T-cell (primary cell): ENCODE data around the gene CWC25. TPM values are rescaled to one million over a fixed set of nuclear protein-coding genes. Genes with fewer than 3 reads are reported as not detected.
A peak's percentile ranks its signal among the peaks of the same experiment; 100 is the strongest.

Experiments used
- ATAC-seq, 4 experiments: fragments of 200-7000 bp in 3 of 4; fragments of 150-1000 bp in 1 of 4; cut with Tn5 transposase; replicated peaks in 1 of 4; 1 replicate in 3 of 4; 2 replicates in 1 of 4; pipeline ENCODE4 v1.10.0; 2021; ENCODE audit warnings: moderate library complexity in 3 of 4, mild to moderate bottlenecking in 2 of 4, moderate number of reproducible peaks in 1 of 4
- CTCF ChIA-PET, 2 donors: fragments of 300-600 bp; sonication (Branson Sonifier 250); formaldehyde crosslinking; loops; one replicate each; lab custom pipeline; 2022; ENCODE audit warnings: antibody characterized with exemption in 2 of 2; lab: Charles Lee
- POLR2A ChIA-PET, 2 donors: fragments of 300-600 bp; sonication (Branson Sonifier 250); formaldehyde crosslinking; loops; one replicate each; lab custom pipeline; 2022; ENCODE audit warnings: antibody characterized with exemption in 2 of 2; lab: Charles Lee
- DNase-seq, 35 experiments: peaks; one replicate each; pipeline versions ENCODE4 v3.0.0 to v3.0.0-alpha.2; 2013 to 2023
- H3K27ac ChIP-seq: one replicate; pipeline ENCODE4 v1.5.1; 2013; ENCODE audit warnings: low read length
- H3K27me3 ChIP-seq, 2 experiments: replicated peaks in 1 of 2; 1 replicate in 1 of 2; 2 replicates in 1 of 2; pipeline versions ENCODE4 v1.6.1 to v1.7.0; 2013; ENCODE audit warnings: low read length in 1 of 2, mixed read lengths in 1 of 2; ENCODE audit not compliant: control insufficient read depth in 2 of 2, insufficient read depth in 2 of 2; ENCODE audit errors: extremely low read depth in 1 of 2
- H3K36me3 ChIP-seq, 2 donors: 1 replicate in 1 of 2; 2 replicates in 1 of 2; pipeline versions ENCODE4 v1.6.1 to v1.7.0; 2013; ENCODE audit warnings: low read length in 1 of 2; ENCODE audit not compliant: control insufficient read depth in 2 of 2, insufficient read depth in 1 of 2; ENCODE audit errors: extremely low read depth in 1 of 2
- H3K4me1 ChIP-seq, 2 experiments: 1 replicate in 1 of 2; 2 replicates in 1 of 2; pipeline versions ENCODE4 v1.6.1 to v1.7.0; 2013; ENCODE audit warnings: low read length in 2 of 2, mixed read lengths in 1 of 2; ENCODE audit not compliant: insufficient read depth in 2 of 2, control insufficient read depth in 1 of 2; ENCODE audit errors: extremely low read depth in 1 of 2
- H3K4me3 ChIP-seq, 2 donors: 1 replicate in 1 of 2; 2 replicates in 1 of 2; pipeline versions ENCODE4 v1.5.1 to v1.7.0; 2013; ENCODE audit warnings: mild to moderate bottlenecking in 2 of 2, low read length in 1 of 2, moderate library complexity in 1 of 2; ENCODE audit not compliant: control insufficient read depth in 1 of 2; ENCODE audit errors: extremely low read depth in 1 of 2
- H3K9me3 ChIP-seq: 2 replicates; pipeline ENCODE4 v1.7.0; 2013
- H3K27ac Mint-ChIP-seq, 2 donors: one replicate each; pipeline ENCODE4 v1.8.0; 2020 to 2021; ENCODE audit warnings: mild to moderate bottlenecking in 2 of 2, mixed read lengths in 2 of 2
- H3K27me3 Mint-ChIP-seq, 2 donors: one replicate each; pipeline ENCODE4 v1.8.0; 2021 to 2022; ENCODE audit warnings: mixed read lengths in 2 of 2
- H3K36me3 Mint-ChIP-seq: one replicate; pipeline ENCODE4 v1.8.0; 2021; ENCODE audit warnings: mixed read lengths
- H3K4me1 Mint-ChIP-seq, 3 donors: one replicate each; pipeline ENCODE4 v1.8.0; 2020 to 2022; ENCODE audit warnings: mixed read lengths in 3 of 3, mild to moderate bottlenecking in 1 of 3
- H3K4me3 Mint-ChIP-seq, 3 donors: one replicate each; pipeline ENCODE4 v1.8.0; 2020 to 2022; ENCODE audit warnings: mild to moderate bottlenecking in 3 of 3, mixed read lengths in 3 of 3, moderate library complexity in 3 of 3
- H3K9me3 Mint-ChIP-seq, 3 donors: one replicate each; pipeline ENCODE4 v1.8.0; 2020 to 2022; ENCODE audit warnings: mixed read lengths in 3 of 3
- WGBS: methylation state at CpG from one replicate; pipeline ENCODE4 v1.1.5; 2013; ENCODE audit warnings: missing lambda C conversion rate; ENCODE audit not compliant: insufficient coverage; 5-methylcytosine and 5-hydroxymethylcytosine counted together
- total RNA-seq, 35 experiments: library from RNA in 6 of 35; stranded (reverse) in 6 of 35; fragments of 120-200 nt in 1 of 35; gene quantifications; one replicate each; pipeline versions ENCODE4 v1.2.1 to v1.2.4 and lab custom pipeline; 2013 to 2026

Gene CWC25
- total RNA-seq, 5 donors from 2014 or later (not counting 1 experiment from before 2014, with no cell fraction given): 31.5 to 45.8 (median 44.3) TPM

DNA sequence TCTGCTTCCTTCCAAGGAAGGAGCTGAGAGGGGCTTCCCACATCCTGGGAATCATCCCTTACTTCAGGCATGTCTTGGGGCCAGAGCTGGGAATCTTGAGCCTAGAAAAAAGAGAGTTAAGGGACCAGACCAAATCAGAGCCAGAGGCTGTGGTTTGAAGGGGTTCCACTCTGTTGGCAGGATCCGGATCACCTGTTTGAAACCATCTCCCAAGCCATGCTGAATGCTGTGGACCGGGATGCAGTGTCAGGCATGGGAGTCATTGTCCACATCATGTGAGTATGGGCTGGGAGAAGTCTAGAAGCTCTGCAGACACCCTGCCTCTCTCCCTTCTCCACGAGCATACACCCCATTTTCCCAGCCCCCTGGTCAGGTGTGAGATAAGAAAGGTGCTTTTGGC is 62.9 kb downstream of the CWC25 start:
- no peaks in the 10 kb centered on the region for H3K9me3 ChIP-seq
- ATAC-seq (no peak), DNase-seq (no peak)
- no peaks in the 10 kb centered on the region for H3K9me3 Mint-ChIP-seq
- peaks cover 67% of the 10 kb centered on the region for H3K36me3 Mint-ChIP-seq
- CTCF ChIA-PET: interaction anchor here in 1 of 2 donors (0.6 kb wide), 1 partner anchor 9 kb away, joined by 4 read pairs; no protein-coding TSS in a partner anchor
- no peak overlapping the region for H3K4me3 ChIP-seq
- peaks cover 11 to 16% (median 13%) of the 10 kb centered on the region in 3 donors for H3K4me1 Mint-ChIP-seq
- no peaks in the 10 kb centered on the region for H3K27me3 Mint-ChIP-seq
- WGBS: 100% methylated on average over 1 of the region's 3 CpGs
- POLR2A ChIA-PET: interaction anchor here in 1 of 2 donors (0.5 kb wide), 1 partner anchor 29 kb away, joined by 7 read pairs; no protein-coding TSS in a partner anchor
- H3K27ac Mint-ChIP-seq: no peak overlapping the region
- no peak overlapping the region for H3K4me3 Mint-ChIP-seq
- no peak overlapping the region for H3K27ac ChIP-seq
- peaks cover 0 to 4% of the 10 kb centered on the region in 2 experiments for H3K4me1 ChIP-seq
- H3K36me3 ChIP-seq: peaks cover 21 to 81% of the 10 kb centered on the region in 2 donors
- no peaks in the 10 kb centered on the region for H3K27me3 ChIP-seq

DNA sequence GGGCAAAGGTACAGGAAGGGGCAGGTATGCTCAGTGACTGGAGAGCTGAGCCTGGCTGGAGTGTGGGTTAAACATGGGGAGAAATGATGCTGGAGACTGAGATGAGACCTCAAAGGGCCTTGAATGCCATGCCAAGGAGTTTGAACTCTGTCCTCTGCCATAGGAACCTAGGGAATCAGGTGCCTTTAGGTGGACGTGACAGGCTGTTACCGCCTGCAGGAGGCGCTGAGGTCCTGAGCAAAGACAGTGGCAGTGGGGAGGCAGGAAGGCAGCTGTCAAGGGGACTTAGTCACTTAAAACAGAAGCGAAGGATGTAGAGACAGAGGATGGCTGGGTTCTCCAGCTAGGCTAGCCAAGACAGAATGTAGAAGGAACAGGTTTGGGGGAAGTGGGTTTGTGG is 63.5 kb downstream of the CWC25 start:
- CTCF ChIA-PET: interaction anchor here in 1 of 2 donors (0.7 kb wide), 1 partner anchor 12 kb away, joined by 5 read pairs; no protein-coding TSS in a partner anchor
- 79% methylated on average over 4 of the region's 4 CpGs for WGBS
- peak overlapping the region; percentile 20 to 82 for H3K27ac Mint-ChIP-seq

DNA sequence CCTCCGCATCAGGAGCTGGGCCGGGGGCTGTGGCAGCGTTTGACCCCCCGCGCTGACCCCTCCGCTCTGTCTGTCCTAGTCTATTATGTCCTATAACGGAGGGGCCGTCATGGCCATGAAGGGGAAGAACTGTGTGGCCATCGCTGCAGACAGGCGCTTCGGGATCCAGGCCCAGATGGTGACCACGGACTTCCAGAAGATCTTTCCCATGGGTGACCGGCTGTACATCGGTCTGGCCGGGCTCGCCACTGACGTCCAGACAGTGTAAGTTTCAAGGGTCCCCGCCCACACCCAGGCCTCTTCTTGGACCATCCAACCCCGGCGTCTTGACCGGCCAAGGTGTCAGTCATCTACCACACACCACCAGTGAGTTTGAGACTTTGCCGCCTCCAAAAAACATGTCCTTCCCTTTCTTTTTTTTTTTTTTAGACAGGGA is 72.0 kb downstream of the CWC25 start:
- peaks cover 50 to 57% (median 55%) of the 10 kb centered on the region in 3 donors for H3K4me1 Mint-ChIP-seq

More for the DNA sequence above, 63.5 kb downstream of the CWC25 start:
- no peaks in the 10 kb centered on the region for H3K9me3 ChIP-seq
- H3K36me3 ChIP-seq: peaks cover 23 to 79% of the 10 kb centered on the region in 2 donors
- H3K4me1 Mint-ChIP-seq: peaks cover 11 to 16% (median 13%) of the 10 kb centered on the region in 3 donors
- DNase-seq (peak in 14 of 35 experiments; percentile 14 to 44 (median 22)), ATAC-seq (peak in 2 of 4 experiments; percentile 40 to 43)
- H3K36me3 Mint-ChIP-seq: peaks cover 61% of the 10 kb centered on the region
- peak overlapping the region; percentile 23 for H3K27ac ChIP-seq
- no peak overlapping the region for H3K4me3 Mint-ChIP-seq
- no peaks in the 10 kb centered on the region for H3K27me3 Mint-ChIP-seq
- H3K4me3 ChIP-seq: no peak overlapping the region
- no peaks in the 10 kb centered on the region for H3K27me3 ChIP-seq
- H3K4me1 ChIP-seq: peaks cover 0 to 4% of the 10 kb centered on the region in 2 experiments
- H3K9me3 Mint-ChIP-seq: no peaks in the 10 kb centered on the region
- POLR2A ChIA-PET: no interaction called here

DNA sequence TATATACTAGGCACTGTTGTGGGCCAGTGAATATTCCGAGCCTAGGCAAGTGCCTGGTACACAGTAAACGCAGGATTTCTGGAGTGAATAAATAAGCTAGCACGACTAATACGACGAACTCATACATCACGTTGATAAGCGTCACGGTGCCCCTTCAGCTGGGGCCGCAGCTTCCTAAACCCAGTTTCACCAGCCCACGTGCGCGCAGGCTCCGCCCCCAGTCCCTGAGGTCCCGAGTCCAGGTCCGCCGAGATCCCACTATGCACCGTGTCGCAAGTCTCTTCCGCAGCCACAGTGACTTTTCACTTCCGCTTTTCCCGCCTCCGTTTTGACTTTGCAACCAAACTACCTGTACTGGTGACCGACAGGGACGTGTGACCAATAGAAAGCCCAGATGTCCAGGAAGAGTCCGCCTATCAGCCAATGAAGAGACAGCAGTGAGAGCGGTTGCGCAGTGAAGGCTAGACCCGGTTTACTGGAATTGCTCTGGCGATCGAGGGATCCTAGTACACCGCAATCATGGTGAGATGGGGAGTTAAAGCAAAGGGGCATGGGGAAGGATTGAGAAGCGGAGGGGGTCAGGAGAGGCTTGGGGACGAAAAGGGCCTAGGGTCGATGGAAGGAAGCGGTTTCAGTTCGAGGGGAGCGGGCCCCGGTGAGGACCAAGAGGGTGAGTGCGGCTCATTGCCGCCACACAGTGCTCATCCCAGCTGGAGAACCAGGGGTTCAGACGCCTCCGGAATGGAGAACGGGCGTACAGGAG is 72.6 kb downstream of the CWC25 start, which contains the start of gene PSMB3:
TSS of gene PSMB3 (plus strand) at position 434 of the 763 bp plus-strand sequence. CDS start at position 520, 86 bp downstream.
- ChIA-PET POLR2A (interaction anchor here in 1 of 2 donors (1.0 kb wide), 1 partner anchor 8 kb away, joined by 4 read pairs; no protein-coding TSS in a partner anchor), CTCF (interaction anchor here in 1 of 2 donors (0.6 to 1.1 kb wide), 7 partner anchors 18 to 401 kb away, joined by 3 to 8 read pairs (median 3); partner anchors contain the start of gene EPOP)
- peaks cover 4 to 34% of the 10 kb centered on the region in 2 experiments for H3K27me3 ChIP-seq
- Mint-ChIP-seq H3K27ac (peak within 1 kb of the TSS; percentile 97), H3K9me3 (no peaks in the 10 kb centered on the region), H3K27me3 (peaks cover 6 to 31% of the 10 kb centered on the region in 2 donors), H3K4me1 (peaks cover 50 to 59% (median 57%) of the 10 kb centered on the region in 3 donors), H3K36me3 (peaks cover 18% of the 10 kb centered on the region), H3K4me3 (peak within 1 kb of the TSS; percentile 88 to 99 (median 99))
- peaks cover 22 to 73% of the 10 kb centered on the region in 2 experiments for H3K4me1 ChIP-seq
- under 1% methylated on average over 43 of the region's 44 CpGs for WGBS
- ATAC-seq (peak; percentile 87 to 92 (median 90)), DNase-seq (peak; percentile 83 to 99 (median 95))
- no peaks in the 10 kb centered on the region for H3K9me3 ChIP-seq
- H3K4me3 ChIP-seq: peak within 1 kb of the TSS; percentile 95 to 96
- peak within 1 kb of the TSS; percentile 78 for H3K27ac ChIP-seq
- H3K36me3 ChIP-seq: peaks cover 10 to 28% of the 10 kb centered on the region in 2 donors

More for the DNA sequence above, 72.0 kb downstream of the CWC25 start:
- H3K27me3 Mint-ChIP-seq: peaks cover 6 to 28% of the 10 kb centered on the region in 2 donors
- POLR2A ChIA-PET: interaction anchor here (0.6 to 0.7 kb wide), 5 partner anchors 12 to 415 kb away, joined by 4 to 6 read pairs (median 5); no protein-coding TSS in a partner anchor
- DNase-seq (no peak), ATAC-seq (no peak)
- CTCF ChIA-PET: interaction anchor here in 1 of 2 donors (0.6 kb wide), 1 partner anchor 9 kb away, joined by 4 read pairs; no protein-coding TSS in a partner anchor
- Histone ChIP-seq H3K27ac (peak overlapping the region; percentile 67), H3K27me3 (peaks cover 4 to 29% of the 10 kb centered on the region in 2 experiments), H3K4me1 (peaks cover 20 to 67% of the 10 kb centered on the region in 2 experiments), H3K4me3 (peak overlapping the region; percentile 95 to 96), H3K36me3 (peaks cover 11 to 33% of the 10 kb centered on the region in 2 donors), H3K9me3 (no peaks in the 10 kb centered on the region)
- H3K9me3 Mint-ChIP-seq: no peaks in the 10 kb centered on the region
- WGBS: 5% methylated on average over 21 of the region's 22 CpGs
- H3K36me3 Mint-ChIP-seq: peaks cover 18% of the 10 kb centered on the region
- H3K4me3 Mint-ChIP-seq: peak overlapping the region; percentile 88 to 99 (median 99)
- H3K27ac Mint-ChIP-seq: peak overlapping the region; percentile 97

DNA sequence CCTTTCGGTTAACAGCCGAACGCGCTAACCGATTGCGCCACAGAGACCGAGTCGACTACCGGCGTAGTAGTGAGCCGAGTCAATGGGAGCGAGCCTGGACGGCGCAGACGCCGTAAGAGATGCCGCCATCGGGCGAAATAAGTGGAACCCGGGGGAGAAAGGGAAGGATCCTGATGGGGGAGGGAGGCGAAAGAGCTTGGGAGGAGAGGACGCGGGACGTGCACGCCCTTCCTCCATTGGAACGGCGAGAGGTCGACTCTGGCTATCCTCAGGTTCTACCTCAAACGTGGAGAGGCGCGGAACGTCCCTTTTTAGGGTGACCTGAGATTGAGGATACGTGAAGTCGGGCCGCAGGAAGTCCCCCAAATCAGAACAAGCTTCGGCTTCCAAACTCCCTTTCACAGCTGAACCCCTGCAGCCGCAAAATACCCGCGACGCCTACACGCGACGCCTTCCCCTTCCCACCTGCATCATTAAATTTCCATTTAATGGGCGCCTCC is 73.3 kb downstream of the CWC25 start:
- Mint-ChIP-seq H3K4me1 (peaks cover 51 to 61% (median 58%) of the 10 kb centered on the region in 3 donors), H3K27ac (peak overlapping the region; percentile 97), H3K36me3 (peaks cover 18% of the 10 kb centered on the region), H3K9me3 (no peaks in the 10 kb centered on the region), H3K4me3 (peak overlapping the region; percentile 88 to 99 (median 99)), H3K27me3 (peaks cover 10 to 33% of the 10 kb centered on the region in 2 donors)
- peak; percentile 66 to 90 (median 83) for DNase-seq
- ATAC-seq: peak; percentile 35 to 56 (median 37)
- POLR2A ChIA-PET: interaction anchor here in 1 of 2 donors (1.0 kb wide), 1 partner anchor 9 kb away, joined by 4 read pairs; no protein-coding TSS in a partner anchor
- H3K27me3 ChIP-seq: peaks cover 4 to 40% of the 10 kb centered on the region in 2 experiments
- CTCF ChIA-PET: interaction anchor here in 1 of 2 donors (0.6 to 1.1 kb wide), 6 partner anchors 17 to 401 kb away, joined by 3 to 8 read pairs (median 3); partner anchors contain the start of gene EPOP
- H3K4me3 ChIP-seq: peak overlapping the region; percentile 95 to 96
- H3K27ac ChIP-seq: peak overlapping the region; percentile 78
- no peaks in the 10 kb centered on the region for H3K9me3 ChIP-seq
- under 1% methylated on average over 43 of the region's 44 CpGs for WGBS
- H3K36me3 ChIP-seq: peaks cover 6 to 26% of the 10 kb centered on the region in 2 donors
- peaks cover 29 to 79% of the 10 kb centered on the region in 2 experiments for H3K4me1 ChIP-seq
